Stomach (tissue), 4 donors: Measurements from ENCODE around the gene CDH23.

Experiments used
- EP300 ChIP-seq: sonication (generic); formaldehyde crosslinking; IDR thresholded peaks from one replicate; pipeline ENCODE4 v1.6.1; 2017; ENCODE audit warnings: antibody characterized with exemption
- POLR2A ChIP-seq, 4 donors: fragments of 450-650 bp; IDR thresholded peaks; one replicate each; pipeline ENCODE4 v1.6.1; 2016; ENCODE audit warnings: antibody characterized with exemption in 4 of 4, control low read depth in 2 of 4, mild to moderate bottlenecking in 1 of 4, moderate library complexity in 1 of 4
- POLR2AphosphoS5 ChIP-seq, 3 donors: sonication (generic); formaldehyde crosslinking; IDR thresholded peaks; one replicate each; pipeline ENCODE4 v1.6.1; 2016; ENCODE audit warnings: antibody characterized with exemption in 3 of 3
- TF ChIP-seq, protein P1 (sequence below), 7 experiments: fragments of 450-650 bp in 4 of 7; fragments of 200-600 bp in 3 of 7; sonication (generic) in 3 of 7; IDR thresholded peaks; one replicate each; pipeline ENCODE4 v1.5.1; 2016 to 2019; ENCODE audit warnings: antibody characterized with exemption in 7 of 7, control low read depth in 2 of 7, mild to moderate bottlenecking in 1 of 7

- TF ChIP-seq, protein P1, sequence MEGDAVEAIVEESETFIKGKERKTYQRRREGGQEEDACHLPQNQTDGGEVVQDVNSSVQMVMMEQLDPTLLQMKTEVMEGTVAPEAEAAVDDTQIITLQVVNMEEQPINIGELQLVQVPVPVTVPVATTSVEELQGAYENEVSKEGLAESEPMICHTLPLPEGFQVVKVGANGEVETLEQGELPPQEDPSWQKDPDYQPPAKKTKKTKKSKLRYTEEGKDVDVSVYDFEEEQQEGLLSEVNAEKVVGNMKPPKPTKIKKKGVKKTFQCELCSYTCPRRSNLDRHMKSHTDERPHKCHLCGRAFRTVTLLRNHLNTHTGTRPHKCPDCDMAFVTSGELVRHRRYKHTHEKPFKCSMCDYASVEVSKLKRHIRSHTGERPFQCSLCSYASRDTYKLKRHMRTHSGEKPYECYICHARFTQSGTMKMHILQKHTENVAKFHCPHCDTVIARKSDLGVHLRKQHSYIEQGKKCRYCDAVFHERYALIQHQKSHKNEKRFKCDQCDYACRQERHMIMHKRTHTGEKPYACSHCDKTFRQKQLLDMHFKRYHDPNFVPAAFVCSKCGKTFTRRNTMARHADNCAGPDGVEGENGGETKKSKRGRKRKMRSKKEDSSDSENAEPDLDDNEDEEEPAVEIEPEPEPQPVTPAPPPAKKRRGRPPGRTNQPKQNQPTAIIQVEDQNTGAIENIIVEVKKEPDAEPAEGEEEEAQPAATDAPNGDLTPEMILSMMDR (IDR thresholded peaks at IDR 0.05): no peak
- no peak for TF ChIP-seq POLR2A (IDR thresholded peaks at IDR 0.05)
- TF ChIP-seq EP300: no peak
- TF ChIP-seq POLR2AphosphoS5 (IDR thresholded peaks at IDR 0.05): no peak
Observed at GRCh38 chr10:71745664-71746250, 349.0 kb downstream of the CDH23 start.
